ENCODE data around the gene UBALD1.
"Not testable (repeated sequence)": the region's sequence is repeated elsewhere in the genome, so short reads cannot be mapped to it uniquely, and the experiment has no call there.

UBALD1 gene

GRCh38 chr16:4578961-4579530 is 35.6 kb downstream of the UBALD1 start:
- H3K9me3 ChIP-seq (replicated peaks; ENCODE audit: insufficient read depth, low read length), result no peaks in the 10 kb centered on the region
- H4K20me1 ChIP-seq (ENCODE audit: insufficient read depth, low read length), result no peaks in the 10 kb centered on the region
- TF ChIP-seq CTCF (IDR thresholded peaks at IDR 0.05; ENCODE audit: low read length), result no peak
- no peak for TF ChIP-seq EZH2 (optimal IDR thresholded peaks at IDR 0.05; ENCODE audit: low read depth, low read length)
- no peak for TF ChIP-seq EZH2phosphoT487 (IDR thresholded peaks at IDR 0.05; ENCODE audit: low read length)
- no peak overlapping the region for H3K4me3 ChIP-seq (ENCODE audit: low read length)
- no peak overlapping the region for H3K9ac ChIP-seq (ENCODE audit: low read length)
- no peak overlapping the region for H3K27ac ChIP-seq (ENCODE audit: low read length)
- no peaks in the 10 kb centered on the region for H3K79me2 ChIP-seq (ENCODE audit: low read length)
- no peaks in the 10 kb centered on the region for H3F3A ChIP-seq (ENCODE audit: insufficient read depth, low read length)
- H3K27me3 ChIP-seq (replicated peaks; ENCODE audit: insufficient read depth, low read length), result no peaks in the 10 kb centered on the region
- H2AFZ ChIP-seq (ENCODE audit: low read length), result no peak overlapping the region
- no peak overlapping the region for H3K4me2 ChIP-seq (ENCODE audit: low read depth, low read length)
- no peak for DNase-seq
- no peaks in the 10 kb centered on the region for H3K4me1 ChIP-seq (ENCODE audit: low read length)
- H3K36me3 ChIP-seq (replicated peaks; ENCODE audit: insufficient read depth, low read length), result no peaks in the 10 kb centered on the region
- H3K9me2 ChIP-seq (replicated peaks; ENCODE audit: insufficient read depth, low read length), result no peaks in the 10 kb centered on the region

GRCh38 chr16:4576008-4576407 is 38.7 kb downstream of the UBALD1 start:
- H4K20me1 ChIP-seq (ENCODE audit: insufficient read depth, low read length), result no peaks in the 10 kb centered on the region
- H3K4me2 ChIP-seq (ENCODE audit: low read depth, low read length), result no peak overlapping the region
- H3K9me3 ChIP-seq (replicated peaks; ENCODE audit: insufficient read depth, low read length), result no peaks in the 10 kb centered on the region
- no peaks in the 10 kb centered on the region for H3K36me3 ChIP-seq (replicated peaks; ENCODE audit: insufficient read depth, low read length)
- no peak overlapping the region for H3K27ac ChIP-seq (ENCODE audit: low read length)
- no peak overlapping the region for H3K9ac ChIP-seq (ENCODE audit: low read length)
- no peaks in the 10 kb centered on the region for H3K79me2 ChIP-seq (ENCODE audit: low read length)
- DNase-seq, result no peak
- TF ChIP-seq EZH2phosphoT487 (IDR thresholded peaks at IDR 0.05; ENCODE audit: low read length) (no peak), CTCF (IDR thresholded peaks at IDR 0.05; ENCODE audit: low read length) (no peak), EZH2 (optimal IDR thresholded peaks at IDR 0.05; ENCODE audit: low read depth, low read length) (no peak)
- H3K4me1 ChIP-seq (ENCODE audit: low read length), result no peaks in the 10 kb centered on the region
- H3K9me2 ChIP-seq (replicated peaks; ENCODE audit: insufficient read depth, low read length), result no peaks in the 10 kb centered on the region
- H3K27me3 ChIP-seq (replicated peaks; ENCODE audit: insufficient read depth, low read length), result no peaks in the 10 kb centered on the region
- H3F3A ChIP-seq (ENCODE audit: insufficient read depth, low read length), result no peaks in the 10 kb centered on the region
- no peak overlapping the region for H2AFZ ChIP-seq (ENCODE audit: low read length)
- no peak overlapping the region for H3K4me3 ChIP-seq (ENCODE audit: low read length)

GRCh38 chr16:4574919-4575705 is 39.6 kb downstream of the UBALD1 start:
- H3K4me1 ChIP-seq (ENCODE audit: low read length), result no peaks in the 10 kb centered on the region
- no peaks in the 10 kb centered on the region for H3K79me2 ChIP-seq (ENCODE audit: low read length)
- H3K27ac ChIP-seq (ENCODE audit: low read length), result no peak overlapping the region
- H2AFZ ChIP-seq (ENCODE audit: low read length), result no peak overlapping the region
- no peaks in the 10 kb centered on the region for H3F3A ChIP-seq (ENCODE audit: insufficient read depth, low read length)
- H3K27me3 ChIP-seq (replicated peaks; ENCODE audit: insufficient read depth, low read length), result no peaks in the 10 kb centered on the region
- H3K9ac ChIP-seq (ENCODE audit: low read length), result no peak overlapping the region
- no peaks in the 10 kb centered on the region for H3K9me3 ChIP-seq (replicated peaks; ENCODE audit: insufficient read depth, low read length)
- H3K36me3 ChIP-seq (replicated peaks; ENCODE audit: insufficient read depth, low read length), result no peaks in the 10 kb centered on the region
- no peak for DNase-seq
- no peak overlapping the region for H3K4me2 ChIP-seq (ENCODE audit: low read depth, low read length)
- TF ChIP-seq EZH2phosphoT487 (IDR thresholded peaks at IDR 0.05; ENCODE audit: low read length) (no peak), CTCF (IDR thresholded peaks at IDR 0.05; ENCODE audit: low read length) (no peak), EZH2 (optimal IDR thresholded peaks at IDR 0.05; ENCODE audit: low read depth, low read length) (no peak)
- no peaks in the 10 kb centered on the region for H4K20me1 ChIP-seq (ENCODE audit: insufficient read depth, low read length)
- H3K4me3 ChIP-seq (ENCODE audit: low read length), result no peak overlapping the region
- H3K9me2 ChIP-seq (replicated peaks; ENCODE audit: insufficient read depth, low read length), result no peaks in the 10 kb centered on the region

- H3K9me3 ChIP-seq (replicated peaks; ENCODE audit: insufficient read depth, low read length); H3K4me2 ChIP-seq (ENCODE audit: low read depth, low read length); H3K36me3 ChIP-seq (replicated peaks; ENCODE audit: insufficient read depth, low read length); H3K79me2 ChIP-seq (ENCODE audit: low read length); H3F3A ChIP-seq (ENCODE audit: insufficient read depth, low read length); H3K4me1 ChIP-seq (ENCODE audit: low read length); DNase-seq; H3K4me3 ChIP-seq (ENCODE audit: low read length); H3K9me2 ChIP-seq (replicated peaks; ENCODE audit: insufficient read depth, low read length); H2AFZ ChIP-seq (ENCODE audit: low read length); H3K9ac ChIP-seq (ENCODE audit: low read length); H3K27ac ChIP-seq (ENCODE audit: low read length); H3K27me3 ChIP-seq (replicated peaks; ENCODE audit: insufficient read depth, low read length); H4K20me1 ChIP-seq (ENCODE audit: insufficient read depth, low read length): not testable (repeated sequence)
Observed at GRCh38 chr16:4573926-4574325, 40.8 kb downstream of the UBALD1 start.
